GM21619 (cell line): ENCODE measurements around the gene LSM14A.
"Not testable (repeated sequence)": the region's sequence is repeated elsewhere in the genome, so short reads cannot be mapped to it uniquely, and the experiment has no call there.

Experiments used
- ATAC-seq: cut with Tn5 transposase; IDR thresholded peaks from one replicate; pipeline ENCODE4 v1.9.1; 2021; ENCODE audit not compliant: unreplicated experiment

Gene LSM14A

GRCh38 chr19:34189199-34189916 is 17.1 kb downstream of the LSM14A start:
- ATAC-seq, result no peak

- ATAC-seq, result no peak
Observed at GRCh38 chr19:34189917-34190425, 17.7 kb downstream of the LSM14A start.

DNA sequence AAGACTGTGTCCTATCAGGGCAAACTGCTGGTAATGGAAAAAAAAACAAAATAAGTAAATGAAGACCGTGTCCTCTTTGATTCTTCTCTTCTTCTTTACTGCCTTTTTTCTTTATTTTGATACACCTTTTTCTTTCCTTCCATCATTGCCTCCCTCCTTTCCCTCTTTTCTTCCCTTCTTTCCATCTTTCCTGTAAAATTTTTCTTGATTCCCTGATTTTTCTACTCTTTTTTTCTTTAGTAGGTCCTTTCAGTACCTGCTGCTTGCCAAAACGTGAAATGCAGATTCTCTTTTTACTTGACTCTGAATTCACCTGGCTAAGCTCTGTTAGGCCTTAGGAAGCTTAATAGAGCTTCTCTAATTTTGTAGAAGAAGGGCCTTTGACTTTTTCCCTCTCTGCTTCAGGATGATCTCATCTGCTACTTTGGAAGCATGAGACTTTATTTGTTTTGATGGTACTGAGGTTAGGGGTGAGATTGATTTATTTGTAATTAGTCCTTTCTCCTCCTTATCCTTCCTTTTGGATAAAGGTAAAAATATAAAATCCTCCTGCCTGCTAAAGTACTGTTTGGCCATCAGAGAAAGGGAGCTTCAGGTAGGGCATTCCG is 19.2 kb downstream of the LSM14A start:
- no peak for ATAC-seq

- no peak for ATAC-seq
Observed at GRCh38 chr19:34193439-34193838, 21.1 kb downstream of the LSM14A start.

DNA sequence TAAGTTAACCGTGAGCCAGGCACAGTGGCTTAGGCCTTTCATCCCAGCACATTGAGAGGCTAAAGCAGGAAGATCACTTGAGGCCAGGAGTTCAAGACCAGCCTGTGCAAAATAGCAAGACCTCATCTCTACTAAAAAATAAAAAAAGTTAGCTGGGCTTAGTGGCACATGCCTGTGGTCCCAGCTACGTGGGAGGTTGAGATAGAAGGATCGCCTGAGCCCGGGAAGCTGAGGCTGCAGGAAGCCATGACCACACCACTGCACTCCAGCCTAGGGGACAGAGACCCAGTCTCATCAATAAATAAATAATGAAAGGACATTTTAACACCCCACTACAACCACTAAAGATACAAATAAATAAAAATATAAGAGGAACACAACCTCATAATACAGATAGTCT is 21.6 kb downstream of the LSM14A start:
- no peak for ATAC-seq

- no peak for ATAC-seq
Observed at GRCh38 chr19:34201133-34201532, 28.8 kb downstream of the LSM14A start.

DNA sequence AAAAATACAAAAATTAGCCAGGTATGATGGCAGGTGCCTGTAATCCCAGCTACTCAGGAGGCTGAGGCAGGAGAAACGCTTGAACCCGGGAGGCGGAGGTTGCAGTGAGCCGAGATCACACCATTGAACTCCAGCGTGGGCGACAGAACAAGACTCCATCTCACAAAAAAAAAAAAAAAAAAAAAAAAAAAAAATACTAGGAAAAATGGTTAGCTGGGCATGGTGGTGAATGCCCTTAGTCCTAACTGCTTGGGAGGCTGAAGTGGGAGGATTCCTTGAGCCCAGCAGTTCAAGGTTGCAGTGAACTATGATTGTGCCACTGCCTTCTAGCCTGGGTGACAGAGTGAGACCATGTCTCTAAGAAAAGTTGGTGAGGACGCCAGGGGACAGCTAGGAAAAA is 33.0 kb downstream of the LSM14A start:
- not testable (repeated sequence) for ATAC-seq

DNA sequence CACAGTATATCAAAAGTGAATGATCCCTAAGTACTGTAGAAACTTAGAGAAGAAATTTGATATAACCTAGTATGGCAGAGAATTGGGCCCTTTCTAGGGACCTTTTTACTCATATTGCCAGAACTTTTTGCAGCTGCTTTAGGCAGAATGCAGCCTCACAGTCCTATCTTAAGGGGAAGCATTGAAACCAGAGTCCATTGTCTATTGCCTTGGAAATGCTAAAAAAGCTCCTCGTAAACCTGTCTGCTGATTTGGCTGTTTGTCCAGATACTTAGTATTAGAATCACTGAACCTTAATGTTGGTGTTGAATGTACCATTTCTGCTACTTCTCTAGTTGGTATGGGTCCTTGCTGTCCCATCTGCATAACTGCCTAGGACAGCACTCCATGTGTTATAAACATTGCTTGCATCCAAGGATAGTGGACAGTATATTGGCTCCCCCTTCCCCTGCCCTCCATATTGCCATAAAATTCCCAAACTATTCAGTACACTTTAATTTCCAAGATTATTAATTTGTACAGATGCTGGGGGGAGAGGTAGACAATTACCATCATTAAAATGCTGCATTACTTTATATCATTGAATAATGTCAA is 36.1 kb downstream of the LSM14A start:
- no peak for ATAC-seq

- no peak for ATAC-seq
Observed at GRCh38 chr19:34209726-34210125, 37.4 kb downstream of the LSM14A start.

DNA sequence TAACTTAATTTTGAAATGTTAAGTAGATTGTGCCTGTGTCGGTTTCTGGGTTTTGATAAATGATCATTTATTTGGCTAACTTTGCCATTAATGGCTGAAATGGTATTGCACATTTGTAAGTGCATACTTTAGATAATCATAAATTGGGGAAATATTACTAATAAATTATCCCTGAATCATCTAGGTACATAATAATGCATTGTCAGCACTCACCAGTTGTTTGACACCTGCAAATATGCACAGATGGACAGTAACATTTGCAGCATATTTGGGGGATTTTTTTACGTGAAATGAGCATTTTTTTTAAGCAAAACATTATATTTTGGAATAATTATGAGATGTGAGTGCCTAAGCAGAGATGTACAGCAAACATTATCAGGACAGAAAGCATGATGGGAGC is 41.0 kb downstream of the LSM14A start:
- ATAC-seq, result no peak

DNA sequence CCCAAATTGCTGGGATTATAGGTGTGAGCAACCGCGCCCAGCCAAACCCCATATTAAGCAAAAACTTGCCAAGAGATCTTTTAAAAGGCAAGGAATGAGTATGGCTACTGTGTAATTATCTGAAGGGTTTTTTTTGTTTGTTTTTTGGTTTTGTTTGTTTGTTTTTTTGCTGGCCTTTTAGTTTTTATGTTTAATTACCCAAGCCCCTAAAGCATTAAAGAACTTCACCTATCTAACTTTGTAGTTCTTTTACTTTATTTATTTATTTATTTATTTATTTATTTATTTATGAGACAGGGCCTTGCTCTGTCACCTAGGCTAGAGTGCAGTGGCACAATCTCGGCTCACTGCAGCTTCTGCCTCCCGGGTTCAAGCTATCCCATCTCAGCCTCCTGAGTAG is 41.7 kb downstream of the LSM14A start:
- no peak for ATAC-seq

DNA sequence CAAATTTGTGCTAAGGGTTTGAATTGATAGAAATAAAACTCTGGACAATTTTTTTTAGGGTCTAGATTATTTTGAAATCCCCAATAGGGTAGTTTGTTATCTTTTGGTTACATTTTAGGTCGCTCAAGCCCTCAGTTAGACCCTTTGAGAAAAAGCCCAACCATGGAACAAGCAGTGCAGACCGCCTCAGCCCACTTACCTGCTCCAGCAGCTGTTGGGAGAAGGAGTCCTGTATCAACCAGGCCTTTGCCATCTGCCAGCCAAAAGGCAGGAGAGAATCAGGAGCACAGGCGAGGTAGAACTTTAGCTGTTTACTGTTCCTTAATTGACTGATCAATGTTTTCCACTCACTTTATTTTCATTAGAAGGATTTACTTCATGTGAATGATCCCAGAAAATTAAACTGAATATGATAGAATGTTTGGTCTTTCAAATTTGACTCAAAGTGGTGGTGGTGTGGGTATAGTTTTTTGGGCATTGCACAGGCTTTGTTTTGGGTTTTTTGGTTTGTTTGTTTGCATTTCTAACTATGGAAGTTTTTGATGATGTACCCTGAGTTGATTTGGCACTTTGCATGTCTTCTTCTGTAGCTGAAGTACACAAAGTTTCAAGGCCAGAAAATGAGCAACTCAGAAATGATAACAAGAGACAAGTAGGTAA is 42.8 kb downstream of the LSM14A start:
- ATAC-seq, result no peak

- no peak for ATAC-seq
Observed at GRCh38 chr19:34215666-34216038, 43.3 kb downstream of the LSM14A start.

DNA sequence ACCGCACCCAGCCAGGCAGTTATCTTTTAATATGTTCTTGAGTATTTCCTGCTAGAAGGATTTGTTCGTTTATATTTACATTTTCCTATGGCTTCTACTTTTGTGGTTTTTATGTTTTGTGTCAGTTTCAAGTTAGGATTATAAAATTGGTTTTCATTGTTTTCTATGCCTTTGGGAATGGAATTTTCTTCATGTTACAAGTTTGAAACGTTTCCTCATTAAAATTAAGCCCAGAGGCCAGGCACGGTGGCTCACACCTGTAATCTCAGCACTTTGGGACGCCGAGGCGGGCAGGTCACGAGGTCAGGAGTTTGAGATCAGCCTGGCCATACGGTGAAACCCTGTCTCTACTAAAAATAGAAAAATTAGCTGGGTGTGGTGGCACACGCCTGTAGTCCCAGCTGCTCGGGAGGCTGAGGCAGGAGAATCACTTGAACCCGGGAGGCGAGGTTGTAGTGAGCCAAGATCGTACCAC is 44.5 kb downstream of the LSM14A start:
- ATAC-seq, result not testable (repeated sequence)

GRCh38 chr19:34217952-34218817 is 45.9 kb downstream of the LSM14A start:
- no peak for ATAC-seq

- ATAC-seq, result no peak
Observed at GRCh38 chr19:34218818-34219164, 46.5 kb downstream of the LSM14A start.

- ATAC-seq, result no peak
Observed at GRCh38 chr19:34220472-34221063, 48.3 kb downstream of the LSM14A start.

- no peak for ATAC-seq
Observed at GRCh38 chr19:34222386-34222785, 50.1 kb downstream of the LSM14A start.

GRCh38 chr19:34224996-34225658 is 52.8 kb downstream of the LSM14A start:
- ATAC-seq, result no peak

GRCh38 chr19:34225659-34226015 is 53.3 kb downstream of the LSM14A start:
- no peak for ATAC-seq
